Transverse colon (tissue), 4 donors: ENCODE data around the gene FER. TPM values are rescaled to one million over a fixed set of nuclear protein-coding genes. Genes with fewer than 3 reads are reported as not detected.
"Not testable (repeated sequence)": the region's sequence is repeated elsewhere in the genome, so short reads cannot be mapped to it uniquely, and the experiment has no call there.

ENCODE experiments used
- DNase-seq: peaks from one replicate; pipeline ENCODE4 v3.0.0-alpha.2; 2019
- H3K27ac ChIP-seq, 4 donors: fragments of 200-600 bp; sonication (generic); 2 replicates each; pipeline ENCODE4 v1.5.1; 2016 to 2018; ENCODE audit warnings: inconsistent platforms in 4 of 4
- H3K27me3 ChIP-seq: fragments of 200-600 bp; sonication (generic); 2 replicates; pipeline ENCODE4 v1.5.1; 2017; ENCODE audit warnings: inconsistent platforms
- H3K36me3 ChIP-seq, 4 donors: fragments of 200-600 bp; sonication (generic); 2 replicates each; pipeline ENCODE4 v1.5.1; 2017 to 2019; ENCODE audit warnings: inconsistent platforms in 4 of 4
- H3K4me1 ChIP-seq, 4 donors: fragments of 200-600 bp; sonication (generic); 2 replicates each; pipeline ENCODE4 v1.5.1; 2017 to 2020; ENCODE audit warnings: inconsistent platforms in 4 of 4
- H3K4me3 ChIP-seq, 4 donors: fragments of 200-600 bp; sonication (generic); 1 replicate in 1 of 4; 2 replicates in 3 of 4; pipeline versions ENCODE4 v1.5.1 to v1.6.1; 2017 to 2019; ENCODE audit warnings: inconsistent platforms in 4 of 4
- H3K9me3 ChIP-seq, 2 donors: fragments of 200-600 bp; sonication (generic); 2 replicates each; pipeline ENCODE4 v1.5.1; 2017 to 2019; ENCODE audit warnings: inconsistent platforms in 2 of 2
- CTCF ChIP-seq, 5 experiments: fragments of 200-600 bp in 3 of 5; fragments of 450-650 bp in 2 of 5; sonication (generic) in 3 of 5; IDR thresholded peaks; 1 replicate in 2 of 5; 2 replicates in 3 of 5; pipeline ENCODE4 v1.5.1; 2016 to 2017; ENCODE audit warnings: antibody characterized with exemption in 5 of 5, inconsistent platforms in 3 of 5, mild to moderate bottlenecking in 2 of 5, moderate library complexity in 1 of 5
- EP300 ChIP-seq: sonication (generic); formaldehyde crosslinking; IDR thresholded peaks from one replicate; pipeline ENCODE4 v1.6.1; 2017; ENCODE audit warnings: antibody characterized with exemption, low read depth
- POLR2A ChIP-seq: fragments of 450-650 bp; IDR thresholded peaks from one replicate; pipeline ENCODE4 v1.6.1; 2016; ENCODE audit warnings: antibody characterized with exemption, mild to moderate bottlenecking, moderate library complexity
- POLR2AphosphoS5 ChIP-seq, 3 donors: sonication (generic); formaldehyde crosslinking; IDR thresholded peaks; one replicate each; pipeline ENCODE4 v1.6.1; 2016; ENCODE audit warnings: antibody characterized with exemption in 3 of 3
- WGBS, 2 donors: methylation state at CpG; one replicate each; pipeline ENCODE4 v1.1.5; 2018; ENCODE audit warnings: low coverage in 1 of 2; 5-methylcytosine and 5-hydroxymethylcytosine counted together
- in situ Hi-C, 4 donors: fragments of 200-750 bp; cut with MboI; loops; one replicate each; pipeline versions ENCODE4 v1.15.0 to v1.15.1; 2017; ENCODE audit warnings: low sequenced_read_pairs in 3 of 4, low pct_ligation_motif_present in 1 of 4, low pct_unique_long_range_greater_than_20kb in 1 of 4
- intact Hi-C: fragments of 100-400 bp; cut with DNase I; formaldehyde crosslinking; loops from one replicate; pipeline ENCODE4 v1.15.1; 2023; ENCODE audit warnings: low total_unique reads
- total RNA-seq, 4 donors: library from RNA; depleted of rRNA; stranded (reverse); fragments of >200 nt; gene quantifications; one replicate each; pipeline ENCODE4 v1.1.0, GENCODE V29; 2016

Gene FER
- total RNA-seq, 4 donors from 2014 or later = 7.5 to 25.5 (median 13.1) TPM

DNA sequence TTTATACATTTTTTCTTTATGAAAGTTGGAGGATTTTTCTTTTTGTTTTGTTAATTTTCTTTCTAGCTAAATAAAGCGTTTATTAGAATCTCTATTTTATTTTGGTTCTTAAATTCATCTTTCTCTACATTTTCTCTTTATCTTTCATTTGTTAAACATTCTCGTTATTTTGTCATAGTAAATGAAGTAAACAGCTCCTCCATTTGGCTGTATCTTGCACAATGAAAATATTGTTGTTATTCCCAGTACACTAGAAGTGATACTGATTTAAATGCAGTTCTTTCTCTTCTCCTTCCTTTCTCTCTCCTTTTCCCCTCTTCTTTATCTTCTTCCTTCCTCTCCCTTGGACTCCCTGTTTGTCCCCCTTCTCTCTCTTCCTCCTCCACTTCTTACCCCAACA lies 88.8 kb downstream of the FER start:
- 83 to 89% methylated on average over 2 of the region's 2 CpGs for WGBS, 2 donors
- H3K4me3 ChIP-seq = no peak overlapping the region
- intact Hi-C loops = no loop called here
- TF ChIP-seq EP300 (no peak), POLR2A (no peak)
- H3K9me3 ChIP-seq = no peaks in the 10 kb centered on the region
- DNase-seq = no peak
- H3K27me3 ChIP-seq = no peaks in the 10 kb centered on the region
- H3K27ac ChIP-seq = no peak overlapping the region
- no peaks in the 10 kb centered on the region for H3K36me3 ChIP-seq
- in situ Hi-C loops = no loop called here
- H3K4me1 ChIP-seq = no peaks in the 10 kb centered on the region

DNA sequence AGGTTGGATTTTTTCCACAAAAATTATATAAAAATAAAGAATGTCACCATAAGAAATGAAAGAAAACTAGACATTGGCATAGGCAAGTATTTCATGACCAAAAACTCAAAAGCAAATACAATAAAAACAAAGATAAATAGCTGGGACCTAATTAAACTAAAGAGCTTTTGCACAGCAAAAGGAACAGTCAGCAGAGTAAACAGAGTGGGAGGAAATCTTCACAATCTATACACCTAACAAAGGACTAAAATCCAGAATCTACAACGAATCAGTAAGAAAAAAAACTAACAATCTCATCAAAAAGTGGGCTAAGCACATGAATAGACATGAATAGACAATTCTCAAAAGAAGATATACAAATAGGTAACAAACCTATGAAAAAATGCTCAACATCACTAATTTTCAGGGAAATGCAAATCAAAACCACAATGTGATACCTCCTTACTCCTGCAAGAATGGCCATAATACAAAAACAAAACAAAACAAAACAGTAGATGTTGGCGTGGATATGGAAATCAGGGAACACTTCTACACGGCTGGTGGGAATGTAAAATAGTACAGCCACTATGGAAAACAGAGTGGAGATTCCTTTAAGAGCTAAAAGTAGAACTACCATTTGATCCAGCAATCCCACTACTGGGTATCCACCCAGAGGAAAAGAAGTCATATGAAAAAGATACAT lies 94.7 kb downstream of the FER start:
- in situ Hi-C loops, H3K36me3 ChIP-seq, DNase-seq, H3K27me3 ChIP-seq, H3K4me1 ChIP-seq, intact Hi-C loops, H3K9me3 ChIP-seq, H3K4me3 ChIP-seq, H3K27ac ChIP-seq: not testable (repeated sequence)
- WGBS, 2 donors = 74 to 81% methylated on average over 2 to 3 of the region's 3 CpGs

DNA sequence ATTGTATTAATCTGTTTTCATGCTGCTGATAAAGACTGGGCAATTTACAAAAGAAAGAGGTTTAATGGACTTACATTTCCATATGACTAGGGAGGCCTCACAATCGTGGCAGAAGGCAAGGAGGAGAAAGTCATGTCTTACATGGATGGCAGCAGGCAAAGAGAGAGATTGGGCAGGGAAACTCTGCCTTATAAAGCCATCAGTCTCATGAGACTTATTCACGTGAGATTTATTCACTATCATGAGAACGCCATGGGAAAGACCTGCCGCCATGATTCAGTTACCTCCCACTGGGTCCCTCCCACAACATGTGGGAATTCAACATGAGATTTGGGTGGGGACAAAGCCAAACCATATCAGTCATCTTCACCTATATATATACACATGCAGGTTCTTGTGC lies 103.4 kb downstream of the FER start:
- H3K4me1 ChIP-seq, H3K36me3 ChIP-seq, H3K9me3 ChIP-seq, DNase-seq, H3K4me3 ChIP-seq, H3K27me3 ChIP-seq, in situ Hi-C loops, intact Hi-C loops, H3K27ac ChIP-seq: not testable (repeated sequence)
- WGBS, 2 donors = 95 to 100% methylated on average over 4 of the region's 4 CpGs

GRCh38 chr5:108857905-108858304 lies 110.2 kb downstream of the FER start:
- Histone ChIP-seq H3K9me3 (no peaks in the 10 kb centered on the region), H3K27ac (no peak overlapping the region), H3K36me3 (no peaks in the 10 kb centered on the region), H3K4me3 (no peak overlapping the region), H3K27me3 (no peaks in the 10 kb centered on the region), H3K4me1 (no peaks in the 10 kb centered on the region)
- intact Hi-C loops = no loop called here
- no peak for DNase-seq
- 78 to 88% methylated on average over 1 of the region's 1 CpG for WGBS, 2 donors
- in situ Hi-C loops = no loop called here
- TF ChIP-seq CTCF (IDR thresholded peaks at IDR 0.05) (no peak), POLR2A (no peak), POLR2AphosphoS5 (IDR thresholded peaks at IDR 0.05) (no peak)

DNA sequence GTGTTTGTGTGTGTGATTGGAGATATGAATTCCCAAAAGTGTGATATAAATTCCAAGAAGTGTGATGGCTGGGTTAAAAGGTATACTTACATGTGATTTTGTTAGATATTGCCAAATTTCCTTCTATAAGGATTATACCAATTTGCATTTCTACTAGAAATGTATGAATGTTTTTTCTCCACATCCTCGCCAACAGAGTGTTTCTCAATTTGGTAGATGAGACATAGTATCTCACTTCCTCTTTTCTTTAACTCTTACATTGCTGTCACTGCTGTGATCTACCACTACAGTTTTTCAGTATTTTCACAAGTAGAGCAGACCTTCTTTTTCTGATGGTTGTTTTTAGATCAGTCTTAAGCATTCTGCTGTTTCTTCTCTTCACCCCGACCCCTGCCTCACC lies 111.3 kb downstream of the FER start:
- WGBS, 2 donors = 47 to 55% methylated on average over 2 of the region's 2 CpGs
- in situ Hi-C loops = no loop called here
- H3K36me3 ChIP-seq = no peaks in the 10 kb centered on the region
- no peak for DNase-seq
- no peaks in the 10 kb centered on the region for H3K9me3 ChIP-seq
- H3K4me1 ChIP-seq = no peaks in the 10 kb centered on the region
- TF ChIP-seq POLR2AphosphoS5 (IDR thresholded peaks at IDR 0.05) = no peak
- no peak for TF ChIP-seq CTCF (IDR thresholded peaks at IDR 0.05)
- TF ChIP-seq EP300 = no peak
- no peak for TF ChIP-seq POLR2A
- H3K4me3 ChIP-seq = no peak overlapping the region
- intact Hi-C loops = no loop called here
- no peak overlapping the region for H3K27ac ChIP-seq
- H3K27me3 ChIP-seq = no peaks in the 10 kb centered on the region

DNA sequence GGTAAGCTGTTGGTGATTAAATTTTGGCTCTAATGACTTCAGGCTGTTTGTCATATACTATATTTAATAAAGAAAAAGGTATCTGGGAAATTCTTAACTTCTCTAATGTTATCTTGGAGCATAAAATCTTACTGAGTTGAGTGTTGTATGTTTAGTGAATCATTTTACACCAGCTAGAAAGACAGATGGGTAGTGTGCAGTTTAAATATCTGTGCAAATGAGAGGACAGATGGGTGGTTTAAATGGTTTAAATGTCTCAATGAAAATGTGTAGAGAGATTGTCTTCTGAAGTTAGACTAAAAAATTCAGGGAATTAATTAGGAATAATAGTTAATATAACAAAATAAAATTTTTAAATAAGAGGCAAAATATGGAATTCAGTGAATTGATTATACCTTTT lies 114.5 kb downstream of the FER start:
- Histone ChIP-seq H3K27me3 (no peaks in the 10 kb centered on the region), H3K4me1 (no peaks in the 10 kb centered on the region), H3K36me3 (no peaks in the 10 kb centered on the region), H3K4me3 (no peak overlapping the region), H3K27ac (no peak overlapping the region), H3K9me3 (peaks cover 0 to 2% of the 10 kb centered on the region in 2 donors)
- in situ Hi-C loops (no loop called here), intact Hi-C loops (no loop called here)
- TF ChIP-seq CTCF (IDR thresholded peaks at IDR 0.05) (no peak), POLR2AphosphoS5 (IDR thresholded peaks at IDR 0.05) (no peak), EP300 (no peak), POLR2A (no peak)
- DNase-seq = no peak

DNA sequence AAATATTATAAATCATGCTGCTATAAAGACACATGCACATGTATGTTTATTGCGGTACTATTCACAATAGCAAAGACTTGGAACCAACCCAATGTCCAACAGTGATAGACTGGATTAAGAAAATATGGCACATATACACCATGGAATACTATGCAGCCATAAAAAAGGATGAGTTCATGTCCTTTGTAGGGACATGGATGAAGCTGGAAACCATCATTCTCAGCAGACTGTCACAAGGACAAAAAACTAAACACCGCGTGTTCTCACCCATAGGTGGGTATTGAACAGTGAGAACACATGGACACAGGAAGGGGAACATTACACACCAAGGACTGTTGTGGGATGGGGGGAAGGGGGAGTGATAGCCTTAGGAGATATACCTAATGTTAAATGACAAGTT lies 118.4 kb downstream of the FER start:
- in situ Hi-C loops, H3K4me3 ChIP-seq, H3K36me3 ChIP-seq, H3K27me3 ChIP-seq, H3K27ac ChIP-seq, DNase-seq, H3K4me1 ChIP-seq, intact Hi-C loops, H3K9me3 ChIP-seq: not testable (repeated sequence)
- WGBS, 2 donors = 97 to 100% methylated on average over 3 of the region's 3 CpGs
